Endodermal cell (in vitro differentiated cells): ENCODE measurements around the gene CES2. TPM values are rescaled to one million over a fixed set of nuclear protein-coding genes. Genes with fewer than 3 reads are reported as not detected.

Experiments used
- DNase-seq: peaks from one replicate; pipeline ENCODE4 v3.0.0-alpha.2; 2017
- H3K27ac ChIP-seq: 2 replicates; pipeline ENCODE4 v1.5.1; 2013; ENCODE audit warnings: mild to moderate bottlenecking, low read depth, low read length, moderate library complexity
- H3K27me3 ChIP-seq: 2 replicates; pipeline ENCODE4 v1.6.1; 2013; ENCODE audit warnings: mild to moderate bottlenecking, low read length, moderate library complexity; ENCODE audit not compliant: insufficient read depth, control insufficient read depth, poor library complexity, severe bottlenecking
- H3K36me3 ChIP-seq: 2 replicates; pipeline ENCODE4 v1.7.0; 2013; ENCODE audit warnings: mild to moderate bottlenecking, low read length, moderate library complexity; ENCODE audit not compliant: control insufficient read depth, insufficient read depth
- H3K4me1 ChIP-seq: one replicate; pipeline ENCODE4 v1.7.0; 2013; ENCODE audit warnings: low read length; ENCODE audit not compliant: control insufficient read depth, insufficient read depth
- H3K4me3 ChIP-seq: 2 replicates; pipeline ENCODE4 v1.5.1; 2013; ENCODE audit warnings: mild to moderate bottlenecking, low read length, moderate library complexity
- H3K9ac ChIP-seq: 2 replicates; pipeline ENCODE4 v1.6.1; 2013; ENCODE audit warnings: mild to moderate bottlenecking, low read length, moderate library complexity; ENCODE audit not compliant: poor library complexity, severe bottlenecking; ENCODE audit errors: extremely low read depth
- H3K9me3 ChIP-seq: 2 replicates; pipeline ENCODE4 v1.6.1; 2013; ENCODE audit warnings: mild to moderate bottlenecking, low read length, moderate library complexity; ENCODE audit not compliant: control insufficient read depth
- H3K27ac Mint-ChIP-seq: 2 replicates; pipeline ENCODE4 v1.8.0; 2020; ENCODE audit warnings: mixed read lengths
- H3K27me3 Mint-ChIP-seq: 2 replicates; pipeline ENCODE4 v1.8.0; 2021; ENCODE audit warnings: mild to moderate bottlenecking, mixed read lengths; ENCODE audit not compliant: insufficient read depth
- H3K36me3 Mint-ChIP-seq: 2 replicates; pipeline ENCODE4 v1.8.0; 2020; ENCODE audit warnings: low read depth, mixed read lengths
- H3K4me1 Mint-ChIP-seq: 2 replicates; pipeline ENCODE4 v1.8.0; 2020; ENCODE audit warnings: mixed read lengths
- H3K4me3 Mint-ChIP-seq: 2 replicates; pipeline ENCODE4 v1.8.0; 2020; ENCODE audit warnings: mild to moderate bottlenecking, moderate library complexity, mixed read lengths
- H3K9me3 Mint-ChIP-seq: 2 replicates; pipeline ENCODE4 v1.8.0; 2020; ENCODE audit warnings: mild to moderate bottlenecking, mixed read lengths
- CTCF ChIP-seq: fragments of 200-600 bp; sonication (generic); conservative IDR thresholded peaks from 2 replicates; pipeline ENCODE4 v1.5.0; 2021; ENCODE audit warnings: antibody characterized with exemption, mild to moderate bottlenecking
- WGBS, 2 experiments: methylation state at CpG; one replicate each; pipeline versions ENCODE4 v1.1.5 to v1.1.7; 2013; ENCODE audit warnings: missing lambda C conversion rate in 2 of 2, mixed read lengths in 1 of 2; ENCODE audit not compliant: insufficient coverage in 1 of 2, insufficient read length in 1 of 2; 5-methylcytosine and 5-hydroxymethylcytosine counted together
- total RNA-seq, 2 donors: library from RNA; stranded (reverse); fragmentation: NEBNext Ultra II Directional in 1 of 2; extraction: Animal tissue kit (Norgen Biotek cat#: 25700) in 1 of 2; gene quantifications; 2 replicates in 1 of 2; 3 replicates in 1 of 2; pipeline ENCODE4 v1.2.1, GENCODE V29; 2021

The CES2 gene
- total RNA-seq, 2 donors from 2014 or later = 28.7 to 36.8 TPM

GRCh38 chr16:66936462-66936861 lies 1.1 kb downstream of the CES2 start:
- no peak for DNase-seq
- H3K9me3 ChIP-seq = no peaks in the 10 kb centered on the region
- no peak overlapping the region for H3K4me3 ChIP-seq
- peaks cover 30% of the 10 kb centered on the region for H3K36me3 ChIP-seq
- no peak overlapping the region for H3K9ac ChIP-seq
- Mint-ChIP-seq H3K4me1 (peaks cover 14% of the 10 kb centered on the region), H3K9me3 (no peaks in the 10 kb centered on the region), H3K36me3 (peaks cover 19% of the 10 kb centered on the region), H3K27me3 (peaks cover 8% of the 10 kb centered on the region), H3K27ac (no peak overlapping the region), H3K4me3 (peak overlapping the region; percentile 98)
- no peak for TF ChIP-seq CTCF
- H3K27ac ChIP-seq = no peak overlapping the region
- no peaks in the 10 kb centered on the region for H3K27me3 ChIP-seq
- 94 to 100% methylated on average over 6 of the region's 6 CpGs for WGBS, 2 experiments
- H3K4me1 ChIP-seq = peaks cover 14% of the 10 kb centered on the region

- no peak for TF ChIP-seq CTCF
- H3K27me3 ChIP-seq = no peaks in the 10 kb centered on the region
- H3K27ac ChIP-seq = no peak overlapping the region
- WGBS, 2 experiments = 90 to 96% methylated on average over 2 to 4 of the region's 4 CpGs
- peaks cover 14% of the 10 kb centered on the region for H3K4me1 ChIP-seq
- Mint-ChIP-seq H3K36me3 (peaks cover 20% of the 10 kb centered on the region), H3K27me3 (peaks cover 8% of the 10 kb centered on the region), H3K9me3 (no peaks in the 10 kb centered on the region), H3K4me1 (peaks cover 14% of the 10 kb centered on the region), H3K27ac (no peak overlapping the region), H3K4me3 (peak overlapping the region; percentile 98)
- H3K9ac ChIP-seq = no peak overlapping the region
- H3K36me3 ChIP-seq = peaks cover 28% of the 10 kb centered on the region
- DNase-seq = no peak
- H3K9me3 ChIP-seq = no peaks in the 10 kb centered on the region
- no peak overlapping the region for H3K4me3 ChIP-seq
These were observed 1.7 kb downstream of the CES2 start for GRCh38 chr16:66936889-66937554.

- H3K4me3 ChIP-seq = no peak overlapping the region
- H3K4me1 Mint-ChIP-seq = peaks cover 14% of the 10 kb centered on the region
- H3K4me1 ChIP-seq = peaks cover 14% of the 10 kb centered on the region
- H3K9me3 ChIP-seq = no peaks in the 10 kb centered on the region
- H3K4me3 Mint-ChIP-seq = no peak overlapping the region
- peaks cover 26% of the 10 kb centered on the region for H3K36me3 ChIP-seq
- 93 to 98% methylated on average over 9 to 10 of the region's 10 CpGs for WGBS, 2 experiments
- no peak overlapping the region for H3K27ac ChIP-seq
- no peaks in the 10 kb centered on the region for H3K9me3 Mint-ChIP-seq
- no peak for DNase-seq
- no peak overlapping the region for H3K27ac Mint-ChIP-seq
- H3K27me3 ChIP-seq = no peaks in the 10 kb centered on the region
- no peak for TF ChIP-seq CTCF
- H3K27me3 Mint-ChIP-seq = peaks cover 8% of the 10 kb centered on the region
- no peak overlapping the region for H3K9ac ChIP-seq
- H3K36me3 Mint-ChIP-seq = peaks cover 22% of the 10 kb centered on the region
These were observed 2.5 kb downstream of the CES2 start for GRCh38 chr16:66937725-66938337.
